ENCODE results near the gene GRM4. TPM values are rescaled to one million over a fixed set of nuclear protein-coding genes. Genes with fewer than 3 reads are reported as not detected.

GRM4 gene
- 0.10 TPM in 1 of 2 replicates, not detected in the other for total RNA-seq (2013; cell fraction: nucleolus; rRNA removed)
- under 0.01 and 0.11 TPM in 2 replicates for total RNA-seq (2014; rRNA removed)
- 0.22 TPM in 1 of 2 replicates, not detected in the other for total RNA-seq (2014; rRNA removed; fragmentation: Illumina TruSeq; extraction: Trizol)
- 0.16 and 0.31 TPM in 2 replicates for total RNA-seq (2021)
- 0.16 TPM for polyA plus RNA-seq (2011; ENCODE audit: low read depth)
- polyA plus RNA-seq (2011; rRNA removed) = 0.03 TPM in 1 of 2 replicates, not detected in the other
- 0.01 and 0.05 TPM in 2 replicates for polyA plus RNA-seq (2011; cell fraction: cytosol; rRNA removed)
- polyA plus RNA-seq (2011; cell fraction: nucleus; rRNA removed) = 0.20 and 0.39 TPM in 2 replicates
- polyA plus RNA-seq (2012) = 0.16 and 0.21 TPM in 2 replicates
- 0.01 TPM in 1 of 2 replicates, not detected in the other for polyA plus RNA-seq (2014; fragmentation: Illumina TruSeq; extraction: Trizol)
- not detected for polyA plus RNA-seq (2014; fragmentation: Nextera tagmentation; extraction: Ambion mirVana)
- 0.01 and 0.05 TPM in 2 replicates for polyA plus RNA-seq (2014; rRNA removed)
- polyA plus RNA-seq (2016; fragmentation: Nextera tagmentation; extraction: Ambion mirVana) = under 1 TPM; 0.04 TPM
- 0.22 TPM in 1 of 2 replicates, not detected in the other for polyA minus RNA-seq (2011; rRNA and poly(A)+ RNA removed)
- polyA minus RNA-seq (2011; cell fraction: cytosol; rRNA and poly(A)+ RNA removed) = not detected in 2 replicates
- under 0.01 and 0.19 TPM in 2 replicates for polyA minus RNA-seq (2011; cell fraction: nucleus; rRNA and poly(A)+ RNA removed)
- Bru-seq, nascent RNA = percentile 5 among the genes with signal in this experiment
- BruChase-seq, experiment 1, labeled RNA remaining after a 6-hour chase = percentile 8 among the genes with signal in this experiment
- percentile 6 among the genes with signal in this experiment for BruChase-seq, experiment 2, labeled RNA remaining after a 2-hour chase
- long read RNA-seq, experiment 1 = 0 reads
- long read RNA-seq, experiment 2 = 0 reads

DNA sequence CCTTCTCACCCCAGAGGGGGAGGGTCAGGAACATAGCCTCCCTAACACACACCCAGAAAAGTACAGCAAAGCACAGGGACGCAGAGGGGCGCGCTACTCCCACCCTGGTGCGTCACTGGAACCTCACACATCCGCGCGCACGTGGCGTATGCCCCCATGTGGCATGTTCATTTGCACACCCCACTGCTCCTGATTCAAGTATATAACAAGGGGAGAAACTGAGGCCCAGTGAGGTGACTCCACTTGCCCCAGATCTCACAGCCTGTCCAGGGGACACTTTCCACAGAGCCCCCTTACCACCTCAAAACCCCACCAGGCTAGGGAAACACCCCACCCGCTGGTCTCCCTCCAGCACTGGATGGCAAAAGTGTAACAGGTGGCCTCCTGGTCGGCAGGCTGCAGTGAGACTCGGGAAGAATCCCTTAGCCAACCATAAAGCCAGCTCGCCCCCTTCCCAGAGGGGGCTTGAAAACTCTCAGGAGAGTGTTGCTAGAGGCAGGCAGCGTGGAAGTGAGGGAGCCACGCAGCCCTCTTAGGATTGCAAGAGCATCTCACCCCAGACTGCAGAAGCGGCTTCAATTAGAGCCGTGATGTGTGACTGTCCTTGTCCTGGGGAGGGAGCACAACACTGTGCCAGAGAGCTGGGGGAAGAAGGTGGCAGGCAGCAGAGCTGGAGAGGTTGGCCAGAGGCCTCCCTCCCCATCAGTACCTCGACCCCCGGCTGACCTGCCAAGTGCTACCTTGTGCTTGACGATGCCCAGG lies at the start of gene GRM4:
TSS of gene GRM4 (minus strand) at position 67 of the 762 bp plus-strand sequence. CDS start 12,591 bp downstream, outside the sequence.
- 59% methylated on average over 20 of the region's 20 CpGs for WGBS (ENCODE audit: insufficient coverage, insufficient replicate concordance, low lambda C conversion rate, missing lambda C conversion rate)
- Histone ChIP-seq H3K4me1 (ENCODE audit: control insufficient read depth, insufficient read depth, low read length) (peaks cover 16% of the 10 kb centered on the region), H3K4me2 (ENCODE audit: control insufficient read depth, insufficient read depth) (peak within 1 kb of the TSS; percentile 68), H3K36me3 (ENCODE audit: control insufficient read depth in 2 of 2, insufficient read depth in 2 of 2, low read length in 1 of 2) (no peaks in the 10 kb centered on the region), H4K20me1 (ENCODE audit: control insufficient read depth, insufficient read depth) (no peaks in the 10 kb centered on the region), H3K79me2 (ENCODE audit: control insufficient read depth, insufficient read depth, low read length) (no peaks in the 10 kb centered on the region), H2AFZ (ENCODE audit: control insufficient read depth, low read depth, low read length) (no peak within 1 kb of the TSS), H3K27me3 (replicated peaks in 1 of 2; ENCODE audit: control insufficient read depth in 2 of 2, insufficient read depth in 2 of 2, low read length in 1 of 2) (peaks cover 16 to 17% of the 10 kb centered on the region in 2 experiments), H3K9me3 (replicated peaks; ENCODE audit: control insufficient read depth, insufficient read depth, low read length) (no peaks in the 10 kb centered on the region), H3K9ac (ENCODE audit: control insufficient read depth, insufficient read depth, low read length) (no peak within 1 kb of the TSS), H3K27ac (ENCODE audit: control insufficient read depth, insufficient read depth) (no peak within 1 kb of the TSS), H3K4me3 (no peak within 1 kb of the TSS; the same call in 1 of the 2 replicates)
- SMC1A ChIA-PET (ENCODE audit: uncharacterized antibody, unreplicated experiment) = no interaction called here
- FAIRE-seq (no peak), ATAC-seq (no peak), DNase-seq (ENCODE audit: low read depth, low spot score) (no peak)
- in situ Hi-C loops (cut with MboI) = no loop called here
- POLR2A ChIA-PET = no interaction called here
- RAD21 ChIA-PET (ENCODE audit: unreplicated experiment) = no interaction called here
- CTCF ChIA-PET = interaction anchor here (1.1 kb wide), 1 partner anchor 91 kb away, joined by 3 read pairs; no protein-coding TSS in a partner anchor
- no TSS peak for BruUV-seq (replicated peaks)
- intact Hi-C loops (cut with micrococcal nuclease; ENCODE audit: unreplicated experiment) = no loop called here
- TF ChIP-seq NFXL1 (IDR thresholded peaks at IDR 0.05; ENCODE audit: borderline replicate concordance) (no peak), MEF2B (IDR thresholded peaks at IDR 0.05; ENCODE audit: partially characterized antibody, poor library complexity, severe bottlenecking) (no peak), PAX5 (IDR thresholded peaks at IDR 0.05; ENCODE audit: borderline replicate concordance, low read depth, low read length) (no peak), SMC3 (IDR thresholded peaks at IDR 0.05; ENCODE audit: borderline replicate concordance, low read length) (no peak), WRNIP1 (IDR thresholded peaks at IDR 0.05; ENCODE audit: borderline replicate concordance, low read depth, low read length) (no peak), ZNF274 (IDR thresholded peaks at IDR 0.05; ENCODE audit: insufficient read depth, insufficient read length) (no peak), BCL11A (IDR thresholded peaks at IDR 0.05; ENCODE audit: low read depth, low read length) (no peak), YBX1 (IDR thresholded peaks at IDR 0.05) (no peak), ATF7 (IDR thresholded peaks at IDR 0.05; ENCODE audit: low read depth) (no peak), RBBP5 (conservative IDR thresholded peaks at IDR 0.05) (no peak), ZNF384 (IDR thresholded peaks at IDR 0.05; ENCODE audit: borderline replicate concordance, low read depth, low read length) (no peak)
- TF ChIP-seq, protein P1, sequence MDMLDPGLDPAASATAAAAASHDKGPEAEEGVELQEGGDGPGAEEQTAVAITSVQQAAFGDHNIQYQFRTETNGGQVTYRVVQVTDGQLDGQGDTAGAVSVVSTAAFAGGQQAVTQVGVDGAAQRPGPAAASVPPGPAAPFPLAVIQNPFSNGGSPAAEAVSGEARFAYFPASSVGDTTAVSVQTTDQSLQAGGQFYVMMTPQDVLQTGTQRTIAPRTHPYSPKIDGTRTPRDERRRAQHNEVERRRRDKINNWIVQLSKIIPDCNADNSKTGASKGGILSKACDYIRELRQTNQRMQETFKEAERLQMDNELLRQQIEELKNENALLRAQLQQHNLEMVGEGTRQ (IDR thresholded peaks at IDR 0.05; ENCODE audit: borderline replicate concordance, low read depth, low read length) = no peak
- TF ChIP-seq, protein P2, sequence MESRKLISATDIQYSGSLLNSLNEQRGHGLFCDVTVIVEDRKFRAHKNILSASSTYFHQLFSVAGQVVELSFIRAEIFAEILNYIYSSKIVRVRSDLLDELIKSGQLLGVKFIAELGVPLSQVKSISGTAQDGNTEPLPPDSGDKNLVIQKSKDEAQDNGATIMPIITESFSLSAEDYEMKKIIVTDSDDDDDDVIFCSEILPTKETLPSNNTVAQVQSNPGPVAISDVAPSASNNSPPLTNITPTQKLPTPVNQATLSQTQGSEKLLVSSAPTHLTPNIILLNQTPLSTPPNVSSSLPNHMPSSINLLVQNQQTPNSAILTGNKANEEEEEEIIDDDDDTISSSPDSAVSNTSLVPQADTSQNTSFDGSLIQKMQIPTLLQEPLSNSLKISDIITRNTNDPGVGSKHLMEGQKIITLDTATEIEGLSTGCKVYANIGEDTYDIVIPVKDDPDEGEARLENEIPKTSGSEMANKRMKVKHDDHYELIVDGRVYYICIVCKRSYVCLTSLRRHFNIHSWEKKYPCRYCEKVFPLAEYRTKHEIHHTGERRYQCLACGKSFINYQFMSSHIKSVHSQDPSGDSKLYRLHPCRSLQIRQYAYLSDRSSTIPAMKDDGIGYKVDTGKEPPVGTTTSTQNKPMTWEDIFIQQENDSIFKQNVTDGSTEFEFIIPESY (IDR thresholded peaks at IDR 0.05) = no peak
- TF ChIP-seq, protein P3, sequence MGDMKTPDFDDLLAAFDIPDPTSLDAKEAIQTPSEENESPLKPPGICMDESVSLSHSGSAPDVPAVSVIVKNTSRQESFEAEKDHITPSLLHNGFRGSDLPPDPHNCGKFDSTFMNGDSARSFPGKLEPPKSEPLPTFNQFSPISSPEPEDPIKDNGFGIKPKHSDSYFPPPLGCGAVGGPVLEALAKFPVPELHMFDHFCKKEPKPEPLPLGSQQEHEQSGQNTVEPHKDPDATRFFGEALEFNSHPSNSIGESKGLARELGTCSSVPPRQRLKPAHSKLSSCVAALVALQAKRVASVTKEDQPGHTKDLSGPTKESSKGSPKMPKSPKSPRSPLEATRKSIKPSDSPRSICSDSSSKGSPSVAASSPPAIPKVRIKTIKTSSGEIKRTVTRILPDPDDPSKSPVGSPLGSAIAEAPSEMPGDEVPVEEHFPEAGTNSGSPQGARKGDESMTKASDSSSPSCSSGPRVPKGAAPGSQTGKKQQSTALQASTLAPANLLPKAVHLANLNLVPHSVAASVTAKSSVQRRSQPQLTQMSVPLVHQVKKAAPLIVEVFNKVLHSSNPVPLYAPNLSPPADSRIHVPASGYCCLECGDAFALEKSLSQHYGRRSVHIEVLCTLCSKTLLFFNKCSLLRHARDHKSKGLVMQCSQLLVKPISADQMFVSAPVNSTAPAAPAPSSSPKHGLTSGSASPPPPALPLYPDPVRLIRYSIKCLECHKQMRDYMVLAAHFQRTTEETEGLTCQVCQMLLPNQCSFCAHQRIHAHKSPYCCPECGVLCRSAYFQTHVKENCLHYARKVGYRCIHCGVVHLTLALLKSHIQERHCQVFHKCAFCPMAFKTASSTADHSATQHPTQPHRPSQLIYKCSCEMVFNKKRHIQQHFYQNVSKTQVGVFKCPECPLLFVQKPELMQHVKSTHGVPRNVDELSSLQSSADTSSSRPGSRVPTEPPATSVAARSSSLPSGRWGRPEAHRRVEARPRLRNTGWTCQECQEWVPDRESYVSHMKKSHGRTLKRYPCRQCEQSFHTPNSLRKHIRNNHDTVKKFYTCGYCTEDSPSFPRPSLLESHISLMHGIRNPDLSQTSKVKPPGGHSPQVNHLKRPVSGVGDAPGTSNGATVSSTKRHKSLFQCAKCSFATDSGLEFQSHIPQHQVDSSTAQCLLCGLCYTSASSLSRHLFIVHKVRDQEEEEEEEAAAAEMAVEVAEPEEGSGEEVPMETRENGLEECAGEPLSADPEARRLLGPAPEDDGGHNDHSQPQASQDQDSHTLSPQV (IDR thresholded peaks at IDR 0.05) = no peak

Measured in GM12878 (cell line).